Lower leg skin (tissue), 4 donors: Measurements from ENCODE around the gene CSMD2. TPM values are rescaled to one million over a fixed set of nuclear protein-coding genes. Genes with fewer than 3 reads are reported as not detected.
A peak's percentile ranks its signal among the peaks of the same experiment; 100 is the strongest.

Experiments
- DNase-seq, 2 donors: peaks; one replicate each; pipeline ENCODE4 v3.0.0-alpha.2; 2019; ENCODE audit warnings: low spot score in 2 of 2
- H3K4me3 ChIP-seq: fragments of 200-600 bp; sonication (generic); 2 replicates; pipeline ENCODE4 v1.5.1; 2017; ENCODE audit warnings: mild to moderate bottlenecking, low read depth; ENCODE audit not compliant: poor library complexity, severe bottlenecking
- POLR2A ChIP-seq, 2 donors: fragments of 450-650 bp; IDR thresholded peaks; one replicate each; pipeline ENCODE4 v1.6.1; 2016 to 2017; ENCODE audit warnings: antibody characterized with exemption in 2 of 2, mild to moderate bottlenecking in 1 of 2, moderate library complexity in 1 of 2
- WGBS, 2 donors: methylation state at CpG; one replicate each; pipeline ENCODE4 v1.1.5; 2018; 5-methylcytosine and 5-hydroxymethylcytosine counted together
- intact Hi-C: fragments of 100-400 bp; cut with DNase I; formaldehyde crosslinking; loops from one replicate; pipeline ENCODE4 v1.15.0; 2023; ENCODE audit warnings: low total_unique reads
- total RNA-seq, 4 donors: library from RNA; depleted of rRNA; stranded (reverse); fragments of >200 nt; gene quantifications; one replicate each; pipeline ENCODE4 v1.1.0, GENCODE V29; 2016
- TF ChIP-seq, protein P1 (sequence below), 3 donors: fragments of 450-650 bp; IDR thresholded peaks; one replicate each; pipeline ENCODE4 v1.5.1; 2016; ENCODE audit warnings: antibody characterized with exemption in 3 of 3, mild to moderate bottlenecking in 3 of 3, moderate library complexity in 2 of 3

Gene CSMD2
- total RNA-seq, 4 donors from 2014 or later = 0.11 to 1.0 TPM; not detected in 2

GRCh38 chr1:33572387-33572786, 592.6 kb downstream of the CSMD2 start:
- H3K4me3 ChIP-seq = no peak overlapping the region
- WGBS, 2 donors = 79 to 87% methylated on average over 5 of the region's 5 CpGs
- intact Hi-C loops = no loop called here
- DNase-seq = peak in 1 of 2 donors; percentile 14
- TF ChIP-seq, protein P1, sequence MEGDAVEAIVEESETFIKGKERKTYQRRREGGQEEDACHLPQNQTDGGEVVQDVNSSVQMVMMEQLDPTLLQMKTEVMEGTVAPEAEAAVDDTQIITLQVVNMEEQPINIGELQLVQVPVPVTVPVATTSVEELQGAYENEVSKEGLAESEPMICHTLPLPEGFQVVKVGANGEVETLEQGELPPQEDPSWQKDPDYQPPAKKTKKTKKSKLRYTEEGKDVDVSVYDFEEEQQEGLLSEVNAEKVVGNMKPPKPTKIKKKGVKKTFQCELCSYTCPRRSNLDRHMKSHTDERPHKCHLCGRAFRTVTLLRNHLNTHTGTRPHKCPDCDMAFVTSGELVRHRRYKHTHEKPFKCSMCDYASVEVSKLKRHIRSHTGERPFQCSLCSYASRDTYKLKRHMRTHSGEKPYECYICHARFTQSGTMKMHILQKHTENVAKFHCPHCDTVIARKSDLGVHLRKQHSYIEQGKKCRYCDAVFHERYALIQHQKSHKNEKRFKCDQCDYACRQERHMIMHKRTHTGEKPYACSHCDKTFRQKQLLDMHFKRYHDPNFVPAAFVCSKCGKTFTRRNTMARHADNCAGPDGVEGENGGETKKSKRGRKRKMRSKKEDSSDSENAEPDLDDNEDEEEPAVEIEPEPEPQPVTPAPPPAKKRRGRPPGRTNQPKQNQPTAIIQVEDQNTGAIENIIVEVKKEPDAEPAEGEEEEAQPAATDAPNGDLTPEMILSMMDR (IDR thresholded peaks at IDR 0.05) = no peak
- no peak for TF ChIP-seq POLR2A (IDR thresholded peaks at IDR 0.05)

GRCh38 chr1:33569331-33569730, 595.7 kb downstream of the CSMD2 start:
- no peak overlapping the region for H3K4me3 ChIP-seq
- TF ChIP-seq POLR2A (IDR thresholded peaks at IDR 0.05) = no peak
- TF ChIP-seq, protein P1 (IDR thresholded peaks at IDR 0.05) = no peak
- intact Hi-C loops = no loop called here
- WGBS, 2 donors = 95 to 96% methylated on average over 7 of the region's 7 CpGs
- no peak for DNase-seq

DNA sequence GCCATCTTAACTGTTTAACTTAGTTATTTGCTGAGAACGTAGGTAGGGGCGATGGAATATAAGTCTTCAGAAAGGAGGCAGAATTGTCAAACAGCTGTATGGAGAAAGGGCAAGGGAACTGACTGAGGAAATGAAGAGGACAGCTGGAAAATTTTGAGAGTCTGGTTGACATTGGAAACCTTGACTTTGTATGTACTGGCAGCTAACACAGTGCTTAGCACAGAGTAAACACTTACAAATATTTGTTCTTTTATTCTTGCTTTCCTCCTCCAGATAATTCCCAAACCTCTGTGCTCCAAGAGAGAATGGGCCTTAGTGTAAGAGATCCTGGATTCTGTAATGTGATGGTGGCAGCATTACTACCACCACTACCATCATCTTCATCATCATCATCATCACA, 601.3 kb downstream of the CSMD2 start:
- H3K4me3 ChIP-seq = no peak overlapping the region
- intact Hi-C loops = no loop called here
- no peak for DNase-seq
- no peak for TF ChIP-seq POLR2A (IDR thresholded peaks at IDR 0.05)
- TF ChIP-seq, protein P1 (IDR thresholded peaks at IDR 0.05) = no peak
- WGBS, 2 donors = 92 to 97% methylated on average over 2 of the region's 2 CpGs

DNA sequence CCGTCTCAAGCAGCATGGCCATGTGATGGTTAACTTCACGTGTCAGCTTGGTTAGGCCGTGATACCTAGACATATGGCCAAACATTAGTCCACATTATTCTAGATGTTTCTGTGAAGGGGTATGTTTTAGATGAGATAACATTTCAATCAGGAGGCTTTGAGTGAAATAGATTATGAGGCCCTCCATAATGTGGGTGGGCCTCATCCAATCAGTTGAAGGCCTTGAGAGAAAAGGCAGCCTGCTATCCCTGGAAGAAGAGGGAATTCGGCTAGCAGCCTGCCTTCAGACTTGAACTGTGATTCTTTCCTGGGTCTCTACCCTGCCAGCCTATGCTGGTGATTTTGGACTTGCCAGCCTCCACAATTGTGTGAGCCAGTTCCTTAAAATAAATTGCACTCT, 602.5 kb downstream of the CSMD2 start:
- intact Hi-C loops = no loop called here
- TF ChIP-seq, protein P1 (IDR thresholded peaks at IDR 0.05) = no peak
- TF ChIP-seq POLR2A (IDR thresholded peaks at IDR 0.05) = no peak
- WGBS, 2 donors = 85 to 92% methylated on average over 4 of the region's 4 CpGs

GRCh38 chr1:33561576-33561975, 603.5 kb downstream of the CSMD2 start:
- intact Hi-C loops = no loop called here
- WGBS, 2 donors = 89 to 92% methylated on average over 9 of the region's 9 CpGs
- TF ChIP-seq, protein P1 (IDR thresholded peaks at IDR 0.05) = no peak
- no peak for TF ChIP-seq POLR2A (IDR thresholded peaks at IDR 0.05)
- no peak overlapping the region for H3K4me3 ChIP-seq
- peak in 1 of 2 donors; percentile 57 for DNase-seq

More for the DNA sequence above, 602.5 kb downstream of the CSMD2 start:
- no peak overlapping the region for H3K4me3 ChIP-seq
- peak in 1 of 2 donors; percentile 46 for DNase-seq

DNA sequence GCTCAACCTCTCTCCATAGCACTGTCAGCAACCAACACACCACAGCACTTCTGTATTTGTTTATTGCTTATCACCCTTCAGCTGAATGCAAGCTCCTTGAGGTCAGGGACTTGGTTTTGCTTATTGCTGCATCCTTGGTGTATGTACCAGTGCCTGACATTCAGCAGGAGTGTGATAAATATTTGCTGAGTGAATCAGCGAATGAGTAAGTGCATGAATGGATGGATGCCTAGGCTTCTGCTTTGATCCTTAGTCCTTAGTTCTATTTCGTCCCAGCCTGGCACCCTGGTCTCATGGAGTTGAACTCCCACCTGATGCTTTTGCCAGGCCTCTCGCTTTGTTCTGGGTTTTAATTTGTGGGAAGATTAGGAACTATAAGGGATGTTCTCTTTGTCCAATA, 604.4 kb downstream of the CSMD2 start:
- no peak for TF ChIP-seq POLR2A (IDR thresholded peaks at IDR 0.05)
- TF ChIP-seq, protein P1 (IDR thresholded peaks at IDR 0.05) = no peak
- H3K4me3 ChIP-seq = no peak overlapping the region
- peak in 1 of 2 donors; percentile 28 for DNase-seq
- intact Hi-C loops = no loop called here
- 90 to 91% methylated on average over 3 of the region's 3 CpGs for WGBS, 2 donors
